Smooth muscle cell of the umbilical artery (primary cell): ENCODE results near the gene HTR4. TPM values are rescaled to one million over a fixed set of nuclear protein-coding genes. Genes with fewer than 3 reads are reported as not detected.

ENCODE experiments used
- total RNA-seq: library from RNA; depleted of rRNA; stranded (reverse); fragments of >200 nt; gene quantifications from 2 replicates; pipeline ENCODE4 v1.2.3, GENCODE V29; 2014

The HTR4 gene, protein sequence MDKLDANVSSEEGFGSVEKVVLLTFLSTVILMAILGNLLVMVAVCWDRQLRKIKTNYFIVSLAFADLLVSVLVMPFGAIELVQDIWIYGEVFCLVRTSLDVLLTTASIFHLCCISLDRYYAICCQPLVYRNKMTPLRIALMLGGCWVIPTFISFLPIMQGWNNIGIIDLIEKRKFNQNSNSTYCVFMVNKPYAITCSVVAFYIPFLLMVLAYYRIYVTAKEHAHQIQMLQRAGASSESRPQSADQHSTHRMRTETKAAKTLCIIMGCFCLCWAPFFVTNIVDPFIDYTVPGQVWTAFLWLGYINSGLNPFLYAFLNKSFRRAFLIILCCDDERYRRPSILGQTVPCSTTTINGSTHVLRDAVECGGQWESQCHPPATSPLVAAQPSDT
- total RNA-seq = not detected in 2 replicates

GRCh38 chr5:148653836-148654781 lies at the start of gene HTR4:
Gene HTR4 (minus strand): TSS chr5:148654527. CDS start chr5:148637014, 17,513 bp downstream.

Other genes with a start within 250 kb of the HTR4 start
- 0.18 and 0.30 TPM in 2 replicates for gene ADRB2, start 172.1 kb upstream of the HTR4 start, total RNA-seq